Endothelial cell of umbilical vein (primary cell): ENCODE measurements around the gene NR3C2. TPM values are rescaled to one million over a fixed set of nuclear protein-coding genes. Genes with fewer than 3 reads are reported as not detected.

Experiments
- BruUV-seq: library from RNA; stranded (reverse); fragments of 400-500 nt; replicated peaks from 2 replicates; lab custom pipeline; 2021; lab: Mats Ljungman, UMichigan
- CTCF ChIA-PET: fragments of 300-600, 350-600 bp; sonication (Branson Sonifier 250); formaldehyde crosslinking; loops from one replicate; lab custom pipeline; 2021; ENCODE audit warnings: antibody characterized with exemption, inconsistent platforms; lab: Charles Lee
- POLR2A ChIA-PET: fragments of 300-600, 350-600 bp; sonication (Branson Sonifier 250); formaldehyde crosslinking; loops from one replicate; lab custom pipeline; 2021; ENCODE audit warnings: antibody characterized with exemption, inconsistent platforms; lab: Charles Lee
- DNase-seq: peaks from one replicate; pipeline ENCODE4 v3.0.0-alpha.2; 2011; ENCODE audit warnings: low read depth, low spot score
- FAIRE-seq: peaks from 2 replicates; lab custom pipeline; 2011; peaks lifted over from hg19 to GRCh38; lab: Jason Lieb, UNC
- H2AFZ ChIP-seq: 2 replicates; pipeline ENCODE4 v1.6.0; 2012; ENCODE audit warnings: low read depth, low read length, control low read depth, inconsistent platforms
- H3K27ac ChIP-seq: 2 replicates; pipeline ENCODE4 v1.5.1; 2011; ENCODE audit warnings: low read depth, mild to moderate bottlenecking, control low read depth, low read length, moderate library complexity; ENCODE audit not compliant: insufficient read depth
- H3K27me3 ChIP-seq, 2 experiments: 2 replicates each; pipeline versions ENCODE4 v1.6.0 to v1.6.1; 2011; ENCODE audit warnings: low read length in 2 of 2, mixed read lengths in 1 of 2; ENCODE audit not compliant: control insufficient read depth in 2 of 2, insufficient read depth in 2 of 2
- H3K36me3 ChIP-seq, 2 experiments: 2 replicates in 1 of 2; 3 replicates in 1 of 2; pipeline ENCODE4 v1.5.1; 2011; ENCODE audit warnings: low read length in 2 of 2, mild to moderate bottlenecking in 1 of 2, moderate library complexity in 1 of 2; ENCODE audit not compliant: control insufficient read depth in 2 of 2, insufficient read depth in 2 of 2; ENCODE audit errors: extremely low read depth in 1 of 2
- H3K4me1 ChIP-seq: 3 replicates; pipeline ENCODE4 v1.5.1; 2011; ENCODE audit warnings: mild to moderate bottlenecking, low read length; ENCODE audit not compliant: control insufficient read depth, insufficient read depth; ENCODE audit errors: extremely low read depth
- H3K4me2 ChIP-seq: 2 replicates; pipeline ENCODE4 v1.6.1; 2011; ENCODE audit warnings: low read length, control low read depth, mixed read lengths; ENCODE audit not compliant: insufficient read depth
- H3K4me3 ChIP-seq, 3 experiments: fragments of 200-600 bp in 1 of 3; sonication (generic), shearing (Covaris generic) in 1 of 3; replicated peaks in 1 of 3; 2 replicates each; pipeline ENCODE4 v1.5.1; 2011 to 2016; ENCODE audit warnings: control low read depth in 3 of 3, low read length in 3 of 3, mild to moderate bottlenecking in 2 of 3, inconsistent platforms in 1 of 3, low read depth in 1 of 3, moderate library complexity in 1 of 3; ENCODE audit not compliant: insufficient read depth in 1 of 3
- H3K79me2 ChIP-seq: 2 replicates; pipeline ENCODE4 v1.6.0; 2012; ENCODE audit warnings: low read length, inconsistent platforms; ENCODE audit not compliant: control insufficient read depth, insufficient read depth
- H3K9ac ChIP-seq: replicated peaks from 2 replicates; pipeline ENCODE3; 2011; ENCODE audit warnings: low read length, control low read depth; ENCODE audit not compliant: insufficient read depth; ENCODE audit errors: extremely low read depth
- H3K9me1 ChIP-seq: replicated peaks from 3 replicates; pipeline ENCODE4 v1.6.0; 2011; ENCODE audit warnings: mild to moderate bottlenecking, low read length; ENCODE audit not compliant: control insufficient read depth, insufficient read depth; ENCODE audit errors: extremely low read depth
- H3K9me3 ChIP-seq: replicated peaks from 2 replicates; pipeline ENCODE4 v1.5.1; 2012; ENCODE audit warnings: low read length, inconsistent platforms; ENCODE audit not compliant: control insufficient read depth, insufficient read depth
- H4K20me1 ChIP-seq: replicated peaks from 2 replicates; pipeline ENCODE3; 2011; ENCODE audit warnings: mild to moderate bottlenecking, low read length; ENCODE audit not compliant: control insufficient read depth, insufficient read depth; ENCODE audit errors: extremely low read depth
- EZH2 ChIP-seq: IDR thresholded peaks from 2 replicates; pipeline ENCODE4 v1.6.1; 2012; ENCODE audit warnings: borderline replicate concordance, low read depth, mild to moderate bottlenecking, moderate library complexity, low read length, inconsistent platforms; ENCODE audit not compliant: severe bottlenecking
- FOS ChIP-seq: IDR thresholded peaks from 2 replicates; pipeline ENCODE4 v1.6.1; 2011; ENCODE audit warnings: mild to moderate bottlenecking, low read length, moderate library complexity, borderline replicate concordance; ENCODE audit not compliant: insufficient read depth
- GATA2 ChIP-seq: IDR thresholded peaks from 2 replicates; pipeline ENCODE4 v1.7.0; 2011; ENCODE audit warnings: low read depth, mild to moderate bottlenecking, moderate library complexity, mixed read lengths, low read length; ENCODE audit not compliant: insufficient read length, insufficient read depth
- JUN ChIP-seq: IDR thresholded peaks from 2 replicates; pipeline ENCODE4 v1.6.1; 2011; ENCODE audit warnings: borderline replicate concordance, low read depth; ENCODE audit not compliant: insufficient read length, insufficient read depth
- MYC ChIP-seq: IDR thresholded peaks from one replicate; pipeline ENCODE4 v1.6.1; 2011; ENCODE audit warnings: mild to moderate bottlenecking, low read depth, low read length
- POLR2A ChIP-seq: IDR thresholded peaks from 2 replicates; pipeline ENCODE4 v1.6.1; 2012; ENCODE audit warnings: low read depth, mild to moderate bottlenecking, control low read depth, low read length
- POLR2AphosphoS5 ChIP-seq: IDR thresholded peaks from 2 replicates; pipeline ENCODE4 v1.6.1; 2012; ENCODE audit warnings: low read depth, mild to moderate bottlenecking, control low read depth, low read length, moderate library complexity; ENCODE audit not compliant: insufficient read depth
- dilution Hi-C: fragments of 300-500 bp; cut with MboI; formaldehyde crosslinking; loops from one replicate; pipeline ENCODE4 v1.15.0; 2019; ENCODE audit warnings: low sequenced_read_pairs; ENCODE audit not compliant: extremely low pct_ligation_motif_present
- intact Hi-C: fragments of 100-400 bp; cut with micrococcal nuclease; formaldehyde crosslinking; loops from one replicate; pipeline ENCODE4 v1.10.0; 2022
- polyA plus RNA-seq, 4 experiments: library from polyadenylated mRNA; depleted of rRNA in 3 of 4; stranded (reverse) in 3 of 4; unstranded in 1 of 4; fragments of >200 nt; gene quantifications; 2 replicates each; pipeline versions ENCODE4 v1.2.1 to v1.2.3, GENCODE V29; 2011 to 2012; ENCODE audit warnings: missing spikeins in 1 of 4
- total RNA-seq: library from RNA; stranded (reverse); gene quantifications from 2 replicates; pipeline ENCODE4 v1.2.3, GENCODE V29; 2021
- TF ChIP-seq, protein P1 (sequence below): IDR thresholded peaks from 2 replicates; pipeline ENCODE4 v1.6.1; 2011; ENCODE audit not compliant: insufficient read depth, insufficient read length
- TF ChIP-seq, protein P2 (sequence below), 2 donors: IDR thresholded peaks; 1 replicate in 1 of 2; 2 replicates in 1 of 2; pipeline ENCODE4 v1.5.1; 2011; ENCODE audit warnings: low read length in 2 of 2, mild to moderate bottlenecking in 2 of 2, moderate library complexity in 2 of 2, control low read depth in 1 of 2, inconsistent platforms in 1 of 2, low read depth in 1 of 2; ENCODE audit not compliant: insufficient read depth in 1 of 2; ENCODE audit errors: extremely low read depth in 1 of 2

The NR3C2 gene
- total and polyA plus RNA-seq, 2 donors (not counting 3 experiments of a cell fraction or from before 2014, with no cell fraction given), result 4.8 to 16.4 TPM

DNA sequence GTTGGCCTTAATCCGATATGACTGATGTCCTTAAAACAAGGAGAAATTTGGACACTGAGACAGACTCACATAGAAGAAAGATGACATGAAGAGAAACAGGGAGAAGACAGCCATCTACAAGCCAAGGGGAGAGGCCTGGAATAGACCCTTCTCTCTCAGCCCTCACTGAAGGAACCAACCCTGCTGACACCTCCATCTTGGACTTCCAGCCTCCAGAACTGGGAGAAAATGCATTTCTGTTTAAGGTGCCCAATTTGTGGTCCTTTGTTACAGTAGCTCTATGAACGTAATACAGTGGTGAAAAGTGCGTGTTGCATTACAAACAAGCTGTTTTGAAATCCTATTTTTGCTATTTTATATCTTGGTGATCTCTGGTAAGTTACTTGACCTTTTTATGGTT lies 366.8 kb downstream of the NR3C2 start:
- Histone ChIP-seq H3K36me3 (peaks cover 0 to 2% of the 10 kb centered on the region in 2 experiments), H3K27ac (no peak overlapping the region), H3K4me1 (no peaks in the 10 kb centered on the region), H3K4me2 (no peak overlapping the region), H2AFZ (no peak overlapping the region), H3K27me3 (no peaks in the 10 kb centered on the region), H3K4me3 (no peak overlapping the region), H3K9me1 (no peaks in the 10 kb centered on the region), H4K20me1 (no peaks in the 10 kb centered on the region), H3K79me2 (no peaks in the 10 kb centered on the region), H3K9ac (no peak overlapping the region), H3K9me3 (no peaks in the 10 kb centered on the region)
- DNase-seq, result no peak
- ChIA-PET CTCF (no interaction called here), POLR2A (no interaction called here)
- TF ChIP-seq GATA2, result no peak
- BruUV-seq, result no TSS peak
- intact Hi-C loops (no loop called here), dilution Hi-C loops (no loop called here)
- FAIRE-seq, result no peak

DNA sequence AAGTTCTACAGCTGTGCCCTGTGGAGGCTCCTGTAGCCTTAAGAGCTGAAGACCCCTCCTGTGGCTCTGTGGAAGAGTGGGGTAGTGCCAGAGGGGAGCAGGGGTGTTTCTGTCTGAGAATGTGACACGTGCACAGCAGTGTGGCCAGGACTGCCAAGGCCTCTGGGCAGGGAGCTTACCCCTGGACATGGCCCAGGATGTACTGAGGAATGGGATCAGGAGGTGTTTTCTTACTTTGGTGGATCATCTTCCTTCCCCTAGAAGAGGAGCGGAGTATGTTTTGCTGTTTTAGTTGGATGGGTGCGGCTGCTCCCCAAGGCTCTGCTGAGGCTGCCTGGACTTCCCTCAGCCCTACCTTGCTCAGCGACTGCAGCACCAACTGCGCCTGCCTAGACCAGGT lies 367.8 kb downstream of the NR3C2 start:
- no peaks in the 10 kb centered on the region for H3K79me2 ChIP-seq
- ChIA-PET POLR2A (no interaction called here), CTCF (no interaction called here)
- H3K27me3 ChIP-seq, result no peaks in the 10 kb centered on the region
- H3K9ac ChIP-seq, result no peak overlapping the region
- H3K4me3 ChIP-seq, result no peak overlapping the region
- DNase-seq (no peak), FAIRE-seq (no peak)
- H3K9me3 ChIP-seq, result no peaks in the 10 kb centered on the region
- H3K4me2 ChIP-seq, result no peak overlapping the region
- no peaks in the 10 kb centered on the region for H3K9me1 ChIP-seq
- H3K27ac ChIP-seq, result no peak overlapping the region
- TF ChIP-seq EZH2 (no peak), MYC (no peak), POLR2AphosphoS5 (no peak), FOS (no peak), JUN (no peak), POLR2A (no peak), GATA2 (no peak)
- TF ChIP-seq, protein P1, sequence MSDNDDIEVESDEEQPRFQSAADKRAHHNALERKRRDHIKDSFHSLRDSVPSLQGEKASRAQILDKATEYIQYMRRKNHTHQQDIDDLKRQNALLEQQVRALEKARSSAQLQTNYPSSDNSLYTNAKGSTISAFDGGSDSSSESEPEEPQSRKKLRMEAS, result no peak
- TF ChIP-seq, protein P2, sequence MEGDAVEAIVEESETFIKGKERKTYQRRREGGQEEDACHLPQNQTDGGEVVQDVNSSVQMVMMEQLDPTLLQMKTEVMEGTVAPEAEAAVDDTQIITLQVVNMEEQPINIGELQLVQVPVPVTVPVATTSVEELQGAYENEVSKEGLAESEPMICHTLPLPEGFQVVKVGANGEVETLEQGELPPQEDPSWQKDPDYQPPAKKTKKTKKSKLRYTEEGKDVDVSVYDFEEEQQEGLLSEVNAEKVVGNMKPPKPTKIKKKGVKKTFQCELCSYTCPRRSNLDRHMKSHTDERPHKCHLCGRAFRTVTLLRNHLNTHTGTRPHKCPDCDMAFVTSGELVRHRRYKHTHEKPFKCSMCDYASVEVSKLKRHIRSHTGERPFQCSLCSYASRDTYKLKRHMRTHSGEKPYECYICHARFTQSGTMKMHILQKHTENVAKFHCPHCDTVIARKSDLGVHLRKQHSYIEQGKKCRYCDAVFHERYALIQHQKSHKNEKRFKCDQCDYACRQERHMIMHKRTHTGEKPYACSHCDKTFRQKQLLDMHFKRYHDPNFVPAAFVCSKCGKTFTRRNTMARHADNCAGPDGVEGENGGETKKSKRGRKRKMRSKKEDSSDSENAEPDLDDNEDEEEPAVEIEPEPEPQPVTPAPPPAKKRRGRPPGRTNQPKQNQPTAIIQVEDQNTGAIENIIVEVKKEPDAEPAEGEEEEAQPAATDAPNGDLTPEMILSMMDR (IDR thresholded peaks at IDR 0.05; ENCODE audit: extremely low read depth in 1 of 2, insufficient read depth in 1 of 2, low read depth in 1 of 2, low read length in 2 of 2), result no peak
- no peak overlapping the region for H2AFZ ChIP-seq
- dilution Hi-C loops (no loop called here), intact Hi-C loops (no loop called here)
- no peaks in the 10 kb centered on the region for H3K4me1 ChIP-seq
- H3K36me3 ChIP-seq, result peaks cover 0 to 2% of the 10 kb centered on the region in 2 experiments
- no peaks in the 10 kb centered on the region for H4K20me1 ChIP-seq
- BruUV-seq, result no TSS peak
